Inflammatory macrophage (primary cell): Measurements from ENCODE around the gene SAP30L.

Experiments
- DNase-seq, 2 donors: peaks; one replicate each; pipeline ENCODE4 v3.0.0-alpha.2; 2020 to 2022

SAP30L gene

GRCh38 chr5:154481584-154482381 lies 36.0 kb downstream of the SAP30L start:
- no peak for DNase-seq

DNA sequence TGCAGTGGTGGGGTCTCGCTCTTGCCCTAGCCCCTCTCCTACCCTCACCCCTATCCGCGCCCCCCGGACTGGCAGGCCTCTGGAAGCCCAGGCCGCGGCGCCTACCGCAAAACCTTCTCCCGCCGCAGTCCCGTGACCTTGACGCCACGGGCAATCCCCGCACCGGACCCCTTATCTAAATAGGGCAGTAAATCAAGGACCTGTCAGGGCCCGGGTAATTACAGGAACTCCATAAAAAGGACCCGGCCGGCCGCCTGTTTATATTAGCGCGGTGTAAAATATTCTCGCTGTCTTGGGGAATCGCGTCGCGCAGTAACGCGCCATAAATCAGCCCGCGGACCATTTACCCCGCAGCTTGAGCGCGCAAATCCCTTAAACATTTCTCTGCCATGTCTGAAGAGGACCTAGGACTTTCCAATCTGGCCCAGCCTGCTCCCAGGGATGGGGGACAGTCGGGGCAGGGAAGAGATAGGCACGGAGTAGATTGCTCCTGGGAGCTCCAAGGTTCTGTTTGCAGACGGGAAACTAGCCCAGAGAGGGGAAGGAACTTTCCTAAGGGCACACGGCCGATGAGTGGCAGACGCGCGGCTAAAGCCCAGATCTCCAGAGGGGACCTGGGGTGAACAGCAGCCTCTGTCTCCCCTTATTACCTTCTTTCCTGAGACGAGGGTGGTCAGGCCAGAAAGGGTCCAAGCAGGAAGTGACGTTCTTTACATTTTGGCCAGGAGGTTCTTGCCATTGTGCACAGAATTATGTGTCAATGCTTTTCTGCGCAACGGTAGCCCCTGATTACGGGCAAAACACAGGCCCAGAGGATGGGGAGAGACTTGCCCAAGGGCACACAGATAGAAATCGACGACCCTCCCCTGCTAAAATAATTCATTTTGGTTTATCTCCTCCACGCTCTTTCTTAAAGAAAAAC lies 37.0 kb downstream of the SAP30L start:
- no peak for DNase-seq

GRCh38 chr5:154483654-154484392 lies 38.0 kb downstream of the SAP30L start:
- no peak for DNase-seq

DNA sequence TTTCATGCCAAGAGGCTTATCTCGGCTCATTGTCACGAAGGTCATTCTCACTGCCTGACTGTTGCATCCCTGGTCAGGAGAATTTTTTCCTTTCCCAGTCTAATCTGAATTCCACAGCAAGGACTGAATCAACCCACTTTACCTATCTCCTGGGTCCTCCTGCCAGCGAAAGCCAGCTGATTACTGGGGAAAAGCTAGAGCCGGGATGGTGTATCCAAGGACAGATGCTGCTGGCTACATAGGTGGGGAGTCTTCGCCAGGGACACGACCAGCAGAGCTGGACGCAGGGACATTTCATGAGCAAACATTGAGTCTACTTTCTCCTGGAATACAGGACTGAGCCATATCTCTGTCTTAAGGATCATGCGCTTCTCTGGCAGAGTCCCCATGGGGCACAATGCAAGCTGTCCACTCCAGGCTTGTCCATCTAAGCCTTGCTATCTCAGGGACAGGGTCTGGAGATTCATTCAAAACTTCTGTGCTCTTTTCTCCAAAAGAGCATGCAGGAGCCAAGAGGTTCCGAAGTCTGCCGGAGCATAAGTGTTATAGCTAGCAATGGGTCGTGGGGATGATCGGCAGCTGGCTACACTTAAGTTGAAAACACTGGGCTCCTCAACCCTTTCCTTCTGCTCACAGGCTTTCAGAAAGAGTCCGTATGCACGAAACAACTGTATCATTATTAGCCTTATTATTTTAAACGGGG lies 38.7 kb downstream of the SAP30L start:
- no peak for DNase-seq

DNA sequence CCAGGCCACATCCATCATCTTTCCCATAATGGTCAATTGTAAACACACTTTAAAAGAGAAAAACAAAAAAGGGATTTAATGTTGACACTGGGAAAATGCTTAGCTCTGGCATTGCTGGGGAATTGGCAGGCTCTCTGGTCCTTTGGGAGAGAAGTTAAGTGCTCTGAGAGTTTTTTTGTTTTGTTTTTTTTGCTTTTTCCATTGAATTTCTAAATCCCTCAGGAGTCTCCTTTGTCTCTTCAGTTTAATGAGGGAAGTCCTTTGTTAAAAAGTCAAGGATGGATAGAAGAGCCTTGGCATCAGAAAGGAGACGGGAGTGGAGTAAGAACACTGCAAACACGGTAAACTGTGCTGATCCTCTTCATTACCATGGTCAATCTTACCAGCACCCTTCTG lies 39.3 kb downstream of the SAP30L start:
- DNase-seq = no peak

DNA sequence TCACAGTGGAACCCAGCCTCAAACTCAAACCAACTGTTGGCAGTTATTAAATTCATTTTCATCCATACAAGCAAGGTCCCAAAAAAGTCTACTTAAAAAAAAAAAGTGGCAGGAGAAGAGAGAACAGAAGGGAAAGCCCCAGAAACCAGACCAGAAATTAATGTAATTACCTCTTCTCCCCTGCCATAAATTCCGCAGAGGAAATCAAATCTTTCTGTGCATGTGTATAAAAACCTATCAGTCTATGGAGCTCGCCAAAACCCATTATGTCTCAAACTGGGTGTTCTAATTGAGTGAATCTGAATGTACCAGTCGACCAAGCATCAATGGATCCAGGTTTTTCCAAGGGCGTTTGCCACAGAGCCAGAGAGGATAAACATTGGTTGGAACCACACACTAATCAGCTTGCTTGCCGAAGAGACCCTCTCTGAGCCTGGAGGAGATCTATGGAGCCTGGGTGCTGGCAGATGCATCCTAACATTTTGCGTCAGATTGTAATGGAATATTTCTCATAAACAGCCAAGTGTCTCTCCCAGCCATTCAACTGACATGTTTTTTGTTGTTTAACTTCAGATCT lies 40.1 kb downstream of the SAP30L start:
- no peak for DNase-seq

DNA sequence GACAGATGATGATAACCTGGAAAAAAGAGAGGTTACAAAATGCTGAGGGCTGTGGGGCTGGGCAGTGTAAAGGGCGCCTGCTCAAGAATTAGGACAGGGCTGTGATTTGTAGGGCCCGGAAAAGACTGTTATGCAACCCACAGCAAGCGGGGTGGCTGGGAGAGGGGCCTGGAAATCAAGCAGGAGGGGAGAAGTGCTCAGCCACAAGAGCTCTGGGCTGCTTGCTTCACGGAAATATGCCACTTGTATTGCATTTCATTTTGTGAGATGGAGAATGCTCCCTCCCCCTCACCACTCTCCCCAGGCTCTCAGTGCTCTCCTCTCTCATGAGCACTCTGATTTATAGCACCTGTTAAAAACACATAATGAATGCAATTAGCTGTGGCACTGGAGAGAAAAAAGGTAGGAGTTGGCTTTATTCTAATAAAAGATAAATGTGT lies 40.6 kb downstream of the SAP30L start:
- DNase-seq = no peak

GRCh38 chr5:154487541-154487940 lies 41.7 kb downstream of the SAP30L start:
- no peak for DNase-seq

DNA sequence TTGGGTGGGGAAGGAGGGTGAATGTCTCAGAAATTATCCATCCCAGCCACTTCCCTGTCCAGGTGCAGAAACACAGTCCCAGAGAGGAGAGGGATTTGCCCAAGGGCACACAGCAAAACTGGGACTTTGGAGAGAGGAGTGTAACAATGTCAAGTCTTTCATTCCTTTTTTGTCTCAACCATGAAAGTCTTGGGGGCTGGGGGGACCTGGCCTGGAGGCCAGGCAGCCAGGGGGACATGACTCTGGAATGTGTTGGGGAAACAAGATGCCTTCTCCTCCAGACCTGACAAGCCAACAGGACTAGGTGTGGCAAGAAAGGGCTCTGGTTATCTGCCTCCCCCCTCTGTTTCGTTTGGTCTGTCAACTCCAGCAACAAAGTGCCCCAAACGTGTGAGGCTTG lies 46.1 kb downstream of the SAP30L start:
- no peak for DNase-seq

GRCh38 chr5:154493274-154493673 lies 47.5 kb downstream of the SAP30L start:
- no peak for DNase-seq

- no peak for DNase-seq
Observed at GRCh38 chr5:154494036-154494435, 48.2 kb downstream of the SAP30L start.

DNA sequence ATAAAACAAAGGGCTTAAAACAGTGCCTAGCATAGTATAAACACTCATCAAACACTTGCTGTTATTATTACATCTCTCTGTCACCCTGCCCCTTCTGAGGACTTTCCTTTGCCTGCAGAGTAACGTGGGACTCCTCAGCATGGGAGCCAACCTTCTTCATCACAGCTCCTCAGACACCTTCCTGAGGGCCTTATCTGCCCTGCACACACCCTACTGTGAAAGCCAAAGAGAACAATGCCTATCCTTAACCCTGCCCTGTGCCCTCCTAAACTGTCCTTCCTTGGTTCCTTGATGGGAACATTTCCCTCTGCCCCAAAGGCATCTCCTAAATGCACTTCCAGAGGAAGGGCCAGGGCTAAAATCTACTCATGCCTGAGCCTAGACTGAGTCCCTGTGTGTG lies 52.8 kb downstream of the SAP30L start:
- DNase-seq = no peak

- no peak for DNase-seq
Observed at GRCh38 chr5:154498994-154499393, 53.2 kb downstream of the SAP30L start.

- no peak for DNase-seq
Observed at GRCh38 chr5:154501566-154501965, 55.8 kb downstream of the SAP30L start.

GRCh38 chr5:154502180-154502579 lies 56.4 kb downstream of the SAP30L start:
- no peak for DNase-seq

GRCh38 chr5:154503698-154504039 lies 57.9 kb downstream of the SAP30L start:
- no peak for DNase-seq

DNA sequence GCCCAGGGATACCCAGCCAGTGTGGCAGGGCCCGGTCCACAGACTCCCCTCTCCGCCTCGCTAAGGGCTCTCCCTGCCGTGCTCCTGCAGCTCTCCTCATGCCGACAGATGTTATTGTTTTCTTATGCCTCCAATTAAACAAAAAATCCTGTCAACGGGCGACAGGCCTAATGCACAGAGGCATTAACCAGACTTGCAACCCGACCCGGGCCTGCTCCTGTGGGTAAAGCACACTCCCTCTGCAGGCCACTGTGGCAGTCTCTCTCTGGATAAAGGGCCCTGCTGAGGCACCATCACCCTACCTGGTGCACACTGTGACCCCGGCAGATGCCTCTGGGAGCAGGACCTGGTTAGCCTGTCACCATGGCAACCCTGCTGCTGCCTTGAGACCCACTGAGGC lies 59.8 kb downstream of the SAP30L start:
- DNase-seq = no peak

- DNase-seq = no peak
Observed at GRCh38 chr5:154506049-154506715, 60.4 kb downstream of the SAP30L start.

DNA sequence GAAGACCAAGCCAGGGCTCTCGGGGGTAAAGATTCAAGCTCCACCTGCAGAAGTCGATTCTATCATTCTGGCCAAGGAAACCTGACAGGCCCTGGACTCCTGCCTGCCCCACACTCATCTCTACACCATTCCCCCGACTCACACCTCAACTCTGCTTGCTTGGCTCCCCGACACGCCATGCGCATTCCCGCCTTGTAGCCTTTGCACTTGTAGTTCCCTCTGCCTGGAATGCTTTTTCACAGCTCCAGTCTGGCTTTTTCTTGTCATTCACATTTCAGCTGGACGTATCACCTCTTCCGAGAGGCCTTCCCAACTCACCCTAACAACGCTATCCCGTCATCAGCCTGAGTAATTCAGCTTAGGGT lies 60.9 kb downstream of the SAP30L start:
- no peak for DNase-seq

DNA sequence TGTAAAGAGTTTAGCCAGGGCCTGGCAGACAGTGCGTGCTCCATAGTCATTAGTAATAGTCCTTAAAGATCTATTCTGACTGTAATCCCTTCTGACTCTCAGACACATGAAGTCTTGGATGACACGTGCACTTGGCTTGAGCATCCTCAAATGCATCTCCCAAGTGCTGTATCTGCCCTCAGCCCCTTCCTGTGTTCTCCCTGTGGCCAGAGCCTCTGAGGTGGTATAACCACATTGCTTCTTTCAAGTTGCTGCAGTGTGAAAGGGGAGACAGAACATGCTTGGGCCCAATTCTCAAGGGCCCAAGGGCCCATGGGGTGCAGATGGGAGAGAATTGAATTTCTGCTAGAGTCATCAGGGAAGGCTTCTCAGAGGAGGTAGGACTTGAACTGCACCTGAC lies 62.3 kb downstream of the SAP30L start:
- no peak for DNase-seq

GRCh38 chr5:154509784-154510555 lies 64.2 kb downstream of the SAP30L start:
- no peak for DNase-seq
